Right hindlimb (tissue), 1 donor: Measurements from ENCODE around the gene PARVB.

ENCODE experiments used
- DNase-seq: peaks from one replicate; pipeline ENCODE4 v3.0.0-alpha.2; 2018

Gene PARVB

DNA sequence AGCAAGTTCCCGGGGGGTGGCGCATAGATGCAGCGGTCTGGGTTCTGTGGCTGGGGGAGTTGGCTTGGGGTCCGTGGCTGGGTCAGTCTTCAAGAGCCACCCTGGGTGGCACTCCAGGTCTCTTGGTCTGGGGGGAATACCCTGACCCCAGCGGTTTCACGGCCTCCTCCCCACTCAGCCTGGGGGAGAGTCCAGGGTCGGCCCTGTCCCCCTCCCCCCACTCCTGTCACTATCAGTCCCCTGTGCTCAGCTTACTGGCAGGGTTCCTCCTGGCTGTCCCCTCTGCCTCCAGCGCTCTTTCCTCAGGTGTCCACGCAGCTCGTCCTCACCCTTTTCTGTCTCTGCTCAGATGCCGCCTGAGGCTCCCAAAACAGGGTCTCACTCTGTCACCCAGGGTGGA is 88.1 kb downstream of the PARVB start:
- DNase-seq: no peak

DNA sequence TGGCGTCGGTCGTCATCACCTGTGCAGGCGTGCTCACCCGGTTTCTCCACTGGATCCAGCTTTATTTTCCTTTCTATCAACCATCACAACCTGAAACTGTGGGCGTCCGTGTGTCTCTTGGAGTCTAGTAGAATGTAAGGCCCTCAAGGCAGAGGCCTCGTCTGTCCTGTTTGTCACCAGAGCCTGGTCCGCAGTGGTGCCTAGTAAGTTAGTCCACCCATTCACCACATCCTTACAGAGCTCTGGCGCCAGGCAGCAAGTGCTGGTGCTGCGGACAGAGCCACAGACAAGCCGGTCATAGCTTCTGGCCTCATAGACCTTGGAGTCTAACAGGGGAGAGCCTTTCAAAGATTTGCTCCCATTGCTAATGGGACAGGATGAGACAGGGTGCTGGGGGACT is 92.2 kb downstream of the PARVB start:
- no peak for DNase-seq

DNA sequence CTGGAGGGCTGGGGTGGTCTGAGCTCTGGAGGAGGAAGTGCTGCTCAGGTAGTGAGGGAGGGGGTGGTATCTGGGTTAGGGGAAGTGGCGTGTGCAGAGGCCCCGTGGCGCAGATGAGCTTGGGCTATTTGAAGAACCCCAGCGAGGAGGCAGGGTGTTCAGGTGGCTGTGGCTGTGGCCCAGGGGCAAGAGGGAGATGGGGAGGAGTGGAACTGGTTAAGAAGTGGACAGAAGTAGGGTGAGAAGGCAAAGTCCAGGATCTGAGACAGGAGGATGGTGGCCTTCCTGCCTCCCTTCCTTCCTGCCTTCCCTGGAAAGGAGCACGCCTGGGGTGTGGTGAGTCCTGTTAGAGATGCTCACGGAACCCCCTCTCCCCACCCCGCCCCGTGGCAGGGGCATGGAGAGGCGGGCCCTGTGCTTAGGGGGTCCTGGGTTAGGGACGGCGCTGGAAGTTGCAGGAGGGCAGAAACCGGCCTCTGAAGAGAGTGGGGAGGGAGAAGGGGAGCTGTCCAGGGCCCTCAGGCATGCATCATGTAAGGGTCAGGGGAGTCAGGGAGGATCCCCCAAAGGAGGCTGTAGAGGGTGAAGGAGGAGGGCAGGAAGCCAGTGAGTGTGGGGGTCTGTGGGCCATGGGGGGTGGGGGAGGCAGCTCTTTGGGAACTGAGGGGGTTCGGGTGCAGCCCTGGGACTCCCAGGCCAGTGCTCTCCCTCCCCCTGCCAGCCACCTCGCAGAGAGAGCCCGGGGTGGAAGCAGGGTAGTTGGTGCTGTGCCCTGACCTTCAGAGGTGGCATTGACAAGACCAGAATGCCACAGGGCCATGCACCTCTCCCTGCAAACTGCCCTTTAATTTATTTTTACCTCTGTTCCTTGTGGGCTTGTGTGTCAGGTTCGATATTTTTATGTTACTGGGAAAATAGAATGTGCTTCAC is 92.9 kb downstream of the PARVB start:
- no peak for DNase-seq

DNA sequence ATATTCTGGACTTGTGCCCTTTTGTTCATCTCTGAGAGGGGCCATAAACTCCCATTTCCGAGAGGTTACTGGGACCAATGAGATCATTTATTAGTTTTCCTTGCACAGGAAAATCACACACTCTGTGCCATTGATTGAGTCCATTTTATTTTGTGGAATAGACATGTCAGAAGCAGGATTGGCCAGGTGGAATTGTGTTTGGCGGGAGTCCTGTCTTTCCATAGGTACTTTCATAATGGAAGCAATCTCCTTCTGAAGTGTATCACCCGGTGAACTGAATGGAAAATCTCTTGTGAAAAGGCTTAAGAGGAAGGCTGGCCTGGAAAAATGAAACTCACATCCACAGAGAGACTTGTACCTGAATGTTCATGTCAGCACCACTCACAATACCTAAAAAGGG is 93.6 kb downstream of the PARVB start:
- no peak for DNase-seq

DNA sequence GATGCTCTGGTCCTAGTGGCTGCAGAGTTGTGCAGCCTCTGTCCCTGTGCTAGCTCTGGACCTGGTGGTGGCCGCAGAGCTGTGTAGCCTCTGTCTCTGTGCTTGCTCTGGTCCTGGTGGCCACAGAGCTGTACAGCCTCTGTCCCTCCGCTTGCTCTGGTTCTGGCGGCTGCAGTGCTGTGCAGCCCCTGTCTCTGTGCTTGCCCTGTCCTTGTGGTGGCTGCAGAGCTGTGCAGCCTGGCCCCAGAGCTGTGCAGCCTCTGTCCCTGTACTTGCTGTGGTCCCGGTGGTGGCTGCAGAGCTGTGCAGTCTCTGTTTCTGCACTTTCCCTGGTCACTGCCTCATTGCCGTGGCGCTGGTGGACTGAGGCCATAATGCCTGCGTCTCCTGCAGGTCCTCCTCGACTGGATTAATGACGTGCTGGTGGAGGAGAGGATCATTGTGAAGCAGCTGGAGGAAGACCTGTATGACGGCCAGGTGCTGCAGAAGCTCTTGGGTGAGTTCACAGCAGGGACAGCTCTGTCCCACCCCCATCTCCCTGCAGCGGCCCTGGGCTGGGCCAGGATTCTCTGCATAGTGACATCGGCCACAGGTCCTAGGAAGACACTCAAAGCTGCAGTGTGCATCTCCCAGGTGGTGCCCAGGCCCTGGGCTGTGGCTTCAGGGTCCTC is 94.7 kb downstream of the PARVB start:
- DNase-seq: no peak

GRCh38 chr22:44119669-44120313 is 95.7 kb downstream of the PARVB start:
- DNase-seq: no peak

GRCh38 chr22:44120314-44120704 is 96.2 kb downstream of the PARVB start:
- no peak for DNase-seq

- DNase-seq: no peak
These were observed 101.3 kb downstream of the PARVB start for GRCh38 chr22:44125421-44125820.

- no peak for DNase-seq
These were observed 102.7 kb downstream of the PARVB start for GRCh38 chr22:44126807-44127206.

DNA sequence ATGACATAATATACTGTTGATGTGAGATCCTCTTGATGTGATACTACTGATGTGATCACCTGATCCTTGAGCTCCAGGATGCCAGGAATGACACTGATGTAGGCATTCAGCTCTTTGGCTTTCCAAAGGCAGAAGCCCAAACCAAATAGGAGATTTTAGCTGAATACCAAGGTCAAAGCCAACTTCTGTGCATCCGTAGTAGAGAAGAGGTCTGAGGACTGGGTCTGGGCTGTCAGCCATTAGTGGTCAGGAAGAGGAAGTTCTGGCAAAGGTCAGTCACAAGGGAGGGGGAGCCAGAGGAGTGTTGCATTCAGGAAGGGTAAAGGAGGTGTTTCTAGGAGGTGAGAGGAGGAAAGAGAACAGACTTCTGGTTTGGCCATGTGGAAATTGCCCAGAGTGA is 103.3 kb downstream of the PARVB start:
- DNase-seq: no peak

- no peak for DNase-seq
These were observed 105.0 kb downstream of the PARVB start for GRCh38 chr22:44128958-44129618.

- no peak for DNase-seq
These were observed 105.5 kb downstream of the PARVB start for GRCh38 chr22:44129619-44129976.

DNA sequence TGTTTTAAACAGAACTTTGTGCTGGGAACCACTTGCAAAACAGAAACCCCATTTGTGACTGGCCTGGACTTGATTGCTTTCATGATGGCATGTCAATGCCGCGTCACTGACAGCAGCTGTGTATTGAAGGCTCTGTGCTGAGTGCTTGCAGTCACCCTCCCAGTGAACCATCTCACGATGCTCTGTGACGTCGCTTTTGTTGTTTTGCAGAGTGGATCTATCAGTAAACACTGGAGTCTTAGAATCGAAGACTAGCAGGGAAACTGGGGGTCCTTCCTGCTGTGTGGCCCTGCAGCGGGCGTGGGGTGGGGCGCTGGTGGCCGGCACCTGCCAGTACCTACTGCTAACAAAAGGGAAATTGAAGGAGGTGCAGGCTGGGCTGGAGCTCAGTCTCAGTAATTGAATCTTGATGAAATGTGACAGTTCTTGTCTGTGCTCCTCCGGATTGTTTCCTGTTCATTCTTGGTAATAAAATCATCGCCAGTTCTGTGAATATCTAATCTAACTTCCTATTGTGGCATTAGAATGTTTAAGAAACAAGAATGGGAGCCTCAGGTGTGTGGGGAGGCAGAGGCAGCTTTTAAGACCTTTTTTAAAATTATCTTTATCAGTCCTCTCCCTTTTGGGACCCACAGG is 106.1 kb downstream of the PARVB start:
- DNase-seq: no peak

GRCh38 chr22:44131412-44131811 is 107.3 kb downstream of the PARVB start:
- no peak for DNase-seq

- no peak for DNase-seq
These were observed 108.0 kb downstream of the PARVB start for GRCh38 chr22:44131989-44132685.

- DNase-seq: no peak
These were observed 108.6 kb downstream of the PARVB start for GRCh38 chr22:44132724-44133123.

- DNase-seq: no peak
These were observed 109.1 kb downstream of the PARVB start for GRCh38 chr22:44133161-44133560.

GRCh38 chr22:44133901-44134571 is 109.9 kb downstream of the PARVB start:
- DNase-seq: peak; percentile 79

DNA sequence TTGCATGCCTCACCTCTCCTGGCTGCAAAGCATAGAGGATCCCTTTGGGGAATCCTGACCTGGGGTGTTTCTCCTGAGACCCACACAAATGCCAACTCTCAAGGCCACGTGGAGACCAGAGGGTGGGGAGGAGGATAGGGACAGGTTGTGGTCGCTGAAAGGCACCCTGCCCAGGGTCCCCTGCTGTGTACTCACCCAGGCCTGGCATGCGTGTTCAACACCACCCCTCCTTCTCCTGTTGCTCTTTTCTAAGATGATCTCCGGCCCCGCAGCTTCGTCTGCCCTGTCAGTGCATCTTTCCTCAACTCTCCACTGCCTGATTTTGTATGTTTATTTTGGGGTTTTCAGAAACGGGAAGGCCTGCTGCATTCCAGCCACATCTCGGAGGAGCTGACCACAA is 112.0 kb downstream of the PARVB start:
- DNase-seq: no peak

DNA sequence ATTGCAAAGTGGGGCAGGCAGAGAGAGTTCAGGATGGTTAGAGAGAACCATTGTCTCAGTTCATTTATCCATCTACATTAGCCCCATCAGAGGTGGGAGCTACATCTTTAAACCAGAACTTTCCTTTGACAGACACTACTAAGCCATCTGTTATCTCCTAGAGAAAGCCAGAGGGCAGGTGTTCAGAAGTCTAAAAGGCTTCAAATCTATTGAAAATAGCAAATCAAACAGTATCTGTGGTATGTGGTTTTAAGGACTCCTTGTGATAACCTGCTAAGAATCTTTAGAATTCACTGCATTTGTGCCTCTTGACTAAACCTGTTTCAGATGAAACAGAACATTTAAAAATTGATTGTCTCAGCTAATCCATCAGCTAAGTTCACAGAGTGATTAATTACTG is 112.7 kb downstream of the PARVB start:
- DNase-seq: no peak

GRCh38 chr22:44137415-44137814 is 113.3 kb downstream of the PARVB start:
- DNase-seq: no peak

GRCh38 chr22:44139773-44140172 is 115.7 kb downstream of the PARVB start:
- no peak for DNase-seq
